Measurements from ENCODE around the gene WDR38.

WDR38 gene

GRCh38 chr9:124859803-124860581 lies 6.7 kb downstream of the WDR38 start:
- no peak for DNase-seq

DNA sequence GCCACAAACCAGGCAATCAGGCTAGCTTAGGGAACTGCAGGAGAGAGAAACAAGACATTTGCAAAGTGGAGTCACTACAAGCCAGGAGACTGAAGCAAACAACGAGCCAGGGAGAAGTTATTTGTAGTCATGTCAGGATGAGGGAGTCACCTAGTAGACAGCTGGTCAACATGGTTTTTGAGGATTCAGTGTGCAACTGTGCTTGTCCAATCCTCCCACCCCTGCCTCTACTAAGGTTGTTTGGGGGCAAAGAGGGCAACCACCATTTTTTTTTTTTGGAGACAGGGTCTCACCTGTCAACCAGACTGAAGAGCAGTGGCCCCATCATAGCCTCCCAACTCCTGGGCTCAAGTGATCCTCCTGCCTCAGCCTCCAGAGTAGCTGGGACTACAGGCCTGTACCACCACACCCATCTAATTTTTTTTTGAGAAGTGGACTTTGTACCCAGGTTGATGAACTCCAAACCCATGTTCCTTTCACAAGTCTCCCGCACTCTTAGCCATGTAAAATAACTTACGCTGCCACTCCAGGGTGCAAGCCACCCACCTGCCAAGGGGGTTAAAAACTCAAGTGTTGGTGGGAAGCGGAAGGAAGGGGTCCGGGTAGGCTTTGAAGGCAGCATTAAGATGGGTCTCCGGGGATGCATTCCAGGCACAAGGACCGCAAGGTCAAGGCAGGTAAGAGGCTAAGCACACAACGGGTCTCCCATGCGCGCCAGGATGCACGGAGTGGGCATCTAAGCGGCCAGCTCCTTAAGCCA lies 7.5 kb downstream of the WDR38 start:
- no peak for DNase-seq

DNA sequence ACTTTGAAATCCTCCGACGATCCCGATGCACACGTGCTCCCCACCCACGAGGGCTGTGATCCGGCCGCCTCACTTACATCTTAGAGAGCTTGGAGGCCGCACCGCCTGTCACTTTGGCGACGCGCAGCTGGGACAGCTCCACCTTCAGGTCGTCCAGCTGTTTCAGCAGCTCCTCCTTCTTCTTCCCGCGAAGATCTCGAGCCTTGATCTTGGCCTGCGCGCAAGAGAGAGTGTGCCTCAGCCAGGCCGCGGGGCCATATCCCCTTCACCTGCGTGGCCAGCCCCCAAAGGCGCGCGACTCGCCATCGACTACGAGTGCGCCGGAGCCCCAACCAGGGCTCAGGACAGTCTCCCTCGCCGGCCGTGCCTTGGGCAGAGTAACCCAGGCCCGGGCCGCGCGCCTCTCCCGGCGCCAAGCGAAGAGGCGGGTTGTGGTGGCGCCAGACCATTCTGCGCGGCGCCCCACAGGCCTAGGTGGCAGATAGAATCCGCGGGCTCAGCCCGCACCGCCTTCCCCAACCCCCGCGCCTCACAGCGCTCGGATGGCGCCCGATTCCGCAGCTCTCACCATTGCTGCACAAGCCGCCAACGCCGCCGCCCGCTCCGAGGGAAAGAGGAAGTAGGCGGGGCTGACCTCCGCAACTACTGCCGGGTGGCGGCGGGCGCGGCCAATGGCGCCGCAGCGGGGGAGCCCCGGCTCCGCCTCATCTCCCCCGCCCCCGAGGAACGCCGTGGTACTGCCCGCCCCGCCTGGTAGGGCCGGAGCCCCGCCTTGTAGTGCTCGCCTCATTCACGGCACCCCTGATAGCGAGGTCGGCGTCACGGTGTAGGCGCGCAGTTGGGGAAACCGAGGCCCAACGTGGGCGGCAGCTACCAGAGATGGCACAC lies 8.3 kb downstream of the WDR38 start, which contains the start of the genes ARPC5L and RPL35:
TSS of gene ARPC5L (plus strand) at position 789 of the 888 bp plus-strand sequence. CDS start 7,161 bp downstream, outside the sequence.
TSS of gene RPL35 (minus strand) at position 616 of the 888 bp plus-strand sequence. CDS start at position 571, 45 bp downstream.
- DNase-seq, result peak; percentile 97

DNA sequence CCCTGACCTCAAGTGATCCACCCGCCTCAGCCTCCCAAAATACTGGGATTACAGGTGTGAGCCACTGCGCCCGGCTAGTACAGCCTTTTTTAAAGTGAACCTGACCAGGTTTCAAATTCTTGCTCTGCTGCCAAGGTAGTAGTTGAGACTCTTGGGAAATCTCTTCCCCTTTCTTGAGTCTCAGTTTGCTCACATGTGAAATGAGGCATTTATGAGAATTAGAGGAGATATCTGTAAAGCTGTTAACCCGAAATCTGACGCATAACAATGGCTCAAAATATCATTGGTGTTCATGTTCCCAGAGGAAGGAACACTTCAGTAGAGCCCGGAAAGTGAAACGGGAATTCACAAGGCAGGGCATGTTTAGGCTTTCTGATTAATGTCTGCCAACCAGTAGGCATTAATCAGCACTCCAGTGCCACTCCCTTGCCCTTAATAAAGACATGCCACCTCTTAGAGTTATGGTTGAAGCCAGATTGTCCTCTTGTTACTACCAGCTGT lies 10.2 kb downstream of the WDR38 start:
- peak; percentile 49 for DNase-seq

- DNase-seq, result peak; percentile 53
These were observed 15.5 kb downstream of the WDR38 start for GRCh38 chr9:124868511-124869465.

- DNase-seq, result no peak
These were observed 16.3 kb downstream of the WDR38 start for GRCh38 chr9:124869466-124869985.

DNA sequence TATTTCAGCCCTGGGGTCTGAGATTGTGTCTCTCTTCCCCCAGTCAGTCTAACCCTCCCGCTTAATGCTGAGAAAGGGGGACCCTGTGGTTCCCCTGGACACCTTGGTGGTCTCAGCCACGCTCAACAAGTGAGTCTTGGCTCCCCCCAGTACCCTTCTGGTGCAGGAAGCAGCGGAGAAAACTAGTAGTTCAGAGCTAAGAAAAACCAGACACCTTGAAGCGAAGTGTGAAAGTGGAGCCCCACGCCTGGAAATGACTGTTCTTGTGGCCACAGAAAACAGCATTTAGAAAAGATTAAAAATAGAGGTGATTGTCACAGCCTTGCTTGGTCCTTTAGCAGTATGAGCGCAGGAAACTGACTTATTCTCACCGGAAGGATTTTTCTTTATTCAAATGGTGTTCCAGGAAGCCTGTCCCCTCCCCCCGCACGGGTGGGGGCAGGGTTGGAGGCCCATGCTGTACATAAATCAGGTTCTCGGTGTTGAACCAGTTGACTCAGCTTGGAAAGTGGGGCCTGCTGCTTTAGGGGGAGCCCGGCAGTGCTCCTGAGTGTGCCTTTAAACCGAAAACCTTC lies 16.8 kb downstream of the WDR38 start:
- DNase-seq, result peak; percentile 28

- no peak for DNase-seq
These were observed 17.5 kb downstream of the WDR38 start for GRCh38 chr9:124870723-124871122.

- no peak for DNase-seq
These were observed 17.9 kb downstream of the WDR38 start for GRCh38 chr9:124871156-124871561.

- no peak for DNase-seq
These were observed 20.4 kb downstream of the WDR38 start for GRCh38 chr9:124873664-124874063.

- no peak for DNase-seq
These were observed 22.2 kb downstream of the WDR38 start for GRCh38 chr9:124875501-124875900.

DNA sequence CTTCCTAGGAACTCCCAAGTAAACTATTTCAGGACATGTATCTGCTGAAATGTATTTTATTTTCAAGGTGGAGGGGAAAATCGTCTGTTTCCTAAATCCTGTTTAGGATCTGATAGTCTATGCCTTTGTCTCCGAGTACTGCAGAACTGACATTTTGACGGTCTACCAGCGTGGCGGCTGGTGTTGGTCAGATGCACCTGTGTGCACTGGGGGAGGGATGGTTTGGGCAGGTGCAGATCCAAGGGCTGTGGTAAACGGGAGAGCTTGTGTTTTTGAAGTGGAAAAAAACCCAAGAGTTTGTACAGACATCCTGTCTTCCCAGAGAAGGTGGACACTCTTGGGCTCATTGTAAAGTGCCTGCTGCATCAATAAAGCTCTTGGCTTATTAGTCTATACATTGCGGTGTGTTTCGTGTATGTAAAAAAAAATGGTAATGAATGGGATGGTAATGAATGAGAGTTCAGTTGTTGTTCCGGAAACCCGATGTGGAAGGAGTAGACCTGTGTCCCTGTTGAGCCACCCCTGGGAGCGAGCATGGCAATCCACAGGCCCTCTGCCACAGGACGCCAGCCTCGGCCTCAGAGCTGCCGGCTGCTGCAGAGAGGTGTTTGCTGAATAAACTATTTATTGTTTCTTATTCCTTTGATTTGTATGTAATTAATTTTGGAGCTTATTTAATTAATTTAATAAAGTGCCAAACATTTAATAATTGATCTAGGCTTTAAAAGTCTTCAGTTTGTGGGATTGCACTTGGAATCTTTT lies 23.9 kb downstream of the WDR38 start:
- DNase-seq, result peak; percentile 83

- no peak for DNase-seq
These were observed 24.8 kb downstream of the WDR38 start for GRCh38 chr9:124878021-124878420.

DNA sequence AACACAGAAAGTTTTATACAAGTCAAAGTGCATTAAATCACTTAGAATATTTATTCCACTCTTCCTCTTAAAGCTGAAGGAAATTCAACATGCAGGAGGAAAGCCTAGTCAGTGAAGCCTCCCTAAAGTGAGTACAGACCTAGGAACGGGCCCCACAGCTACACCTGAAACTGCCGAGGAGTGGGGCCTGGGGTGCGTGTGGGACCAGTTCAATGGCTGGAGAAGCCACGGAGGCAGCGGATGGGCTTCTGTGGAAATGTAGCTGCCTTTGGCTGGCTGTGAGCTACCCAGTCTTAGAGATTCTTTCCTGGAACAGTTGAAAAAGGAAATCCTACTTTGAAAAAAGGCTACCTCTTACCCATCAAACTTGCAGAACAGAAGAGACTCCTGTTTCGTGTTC lies 25.3 kb downstream of the WDR38 start:
- DNase-seq, result no peak

GRCh38 chr9:124879226-124879625 lies 26.0 kb downstream of the WDR38 start:
- no peak for DNase-seq

DNA sequence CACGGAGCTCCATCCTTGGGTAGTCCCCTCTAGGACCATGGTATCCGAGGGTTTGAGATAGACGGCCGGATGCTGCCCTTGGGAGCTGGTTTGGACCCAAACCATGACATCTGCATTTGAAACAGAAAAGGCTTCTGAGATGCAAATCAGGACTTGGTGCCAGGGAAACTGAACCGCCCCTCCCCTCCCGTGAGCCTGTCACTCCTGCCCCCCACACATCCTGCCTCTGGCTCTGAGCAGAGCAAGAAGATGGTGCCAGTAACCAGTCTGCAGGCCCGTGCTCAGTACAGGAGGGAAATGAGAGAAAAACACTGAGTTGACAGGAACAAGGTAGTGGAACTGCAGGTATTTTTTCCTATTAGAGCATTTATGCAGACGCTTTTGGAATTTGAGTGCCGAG lies 27.2 kb downstream of the WDR38 start:
- no peak for DNase-seq

- DNase-seq, result no peak
These were observed 28.0 kb downstream of the WDR38 start for GRCh38 chr9:124881138-124881743.

GRCh38 chr9:124882231-124882630 lies 29.0 kb downstream of the WDR38 start:
- DNase-seq, result no peak

- DNase-seq, result no peak
These were observed 31.1 kb downstream of the WDR38 start for GRCh38 chr9:124884376-124884775.

DNA sequence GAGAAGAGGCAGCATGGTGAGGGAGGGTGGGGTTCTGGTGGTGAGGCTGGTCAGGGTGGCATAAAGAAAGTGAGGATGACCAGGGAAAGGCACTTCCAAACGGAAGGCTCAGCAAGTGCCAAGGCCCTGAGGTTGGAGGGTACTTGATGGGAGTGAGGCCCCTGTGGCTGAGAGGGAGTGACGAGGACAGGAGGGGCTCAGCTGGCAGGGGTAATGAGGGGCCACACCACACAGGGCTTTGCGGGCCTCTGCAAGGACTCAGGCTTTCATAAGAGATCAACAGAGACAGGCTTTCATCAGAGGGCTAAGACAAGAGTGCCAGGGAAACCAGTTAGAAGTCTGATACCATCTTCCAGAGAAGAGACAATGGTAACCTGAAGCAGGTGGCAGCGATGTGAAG lies 32.3 kb downstream of the WDR38 start:
- no peak for DNase-seq

Measured in NCI-H510A treated with DMSO at 0.1 percent for 48 hours (cell line).